Lower leg skin (tissue), 3 donors: Measurements from ENCODE around the gene TMEM164.

Source experiments
- CTCF ChIP-seq, 3 donors: fragments of 450-650 bp; IDR thresholded peaks; one replicate each; pipeline ENCODE4 v1.5.1; 2016; ENCODE audit warnings: antibody characterized with exemption in 3 of 3, mild to moderate bottlenecking in 3 of 3, moderate library complexity in 2 of 3
- POLR2A ChIP-seq, 2 donors: fragments of 450-650 bp; IDR thresholded peaks; one replicate each; pipeline ENCODE4 v1.6.1; 2016 to 2017; ENCODE audit warnings: antibody characterized with exemption in 2 of 2, mild to moderate bottlenecking in 1 of 2, moderate library complexity in 1 of 2

DNA sequence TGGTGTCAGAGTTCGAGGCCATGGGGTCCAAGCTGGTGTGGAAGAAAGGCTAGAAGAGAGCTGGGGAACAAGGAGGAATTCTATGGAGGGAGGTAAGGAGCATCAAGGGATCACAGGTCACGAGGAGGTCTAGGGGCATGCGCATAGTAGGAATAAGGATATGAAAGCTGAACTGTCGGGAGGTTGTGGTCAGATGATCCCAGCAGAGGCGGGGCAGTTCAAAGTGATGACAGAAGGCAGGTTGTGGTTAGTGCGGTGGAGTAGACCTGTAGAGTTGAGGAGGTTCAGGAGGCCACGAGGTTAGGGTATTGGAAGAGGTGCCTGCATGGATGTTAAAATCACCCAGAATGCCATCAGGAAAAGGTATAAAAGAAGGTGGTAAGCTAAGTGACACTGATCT is 156.3 kb downstream of the TMEM164 start:
- TF ChIP-seq CTCF (IDR thresholded peaks at IDR 0.05) (no peak), POLR2A (IDR thresholded peaks at IDR 0.05) (no peak)
